ENCODE data around the gene RALGPS2.

GRCh38 chr1:178806665-178807300 lies 81.7 kb downstream of the RALGPS2 start:
- TF ChIP-seq POLR2A (IDR thresholded peaks at IDR 0.05) (no peak), POLR2AphosphoS5 (IDR thresholded peaks at IDR 0.05) (no peak), CTCF (IDR thresholded peaks at IDR 0.05) (no peak), EP300 (IDR thresholded peaks at IDR 0.05) (no peak)

All from sigmoid colon (tissue), 4 donors.